GM19099 (cell line): ENCODE results near the gene SH3GL2.

Experiments used
- POLR2A ChIP-seq: IDR thresholded peaks from 3 replicates; pipeline ENCODE4 v1.6.1; 2011; ENCODE audit warnings: low read depth; ENCODE audit not compliant: insufficient read length; ENCODE audit errors: extremely low read depth

SH3GL2 gene

DNA sequence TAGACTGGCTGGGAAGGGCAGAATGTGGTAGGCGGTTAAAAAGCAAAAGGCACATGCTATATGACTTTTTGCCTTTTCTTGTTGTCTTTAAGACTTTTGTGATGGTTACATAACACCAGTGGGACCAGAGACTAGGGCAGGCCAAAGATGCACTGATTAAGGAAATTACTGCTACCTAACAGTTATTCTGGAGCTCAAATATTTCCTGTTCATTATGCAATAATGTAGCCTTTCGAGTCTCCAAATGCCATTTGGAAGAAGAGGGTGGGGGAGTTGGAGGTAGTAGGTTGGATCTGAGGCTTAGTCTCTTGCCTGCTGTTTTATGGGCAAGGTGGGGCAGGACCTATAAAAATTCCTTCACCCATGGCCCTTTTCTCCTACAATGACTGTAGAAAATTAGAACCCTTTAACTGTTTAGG, 51.7 kb downstream of the SH3GL2 start:
- TF ChIP-seq POLR2A, result no peak

- TF ChIP-seq POLR2A, result no peak
These were observed 52.5 kb downstream of the SH3GL2 start for GRCh38 chr9:17631396-17631795.

- TF ChIP-seq POLR2A, result no peak
These were observed 54.1 kb downstream of the SH3GL2 start for GRCh38 chr9:17632994-17633393.

DNA sequence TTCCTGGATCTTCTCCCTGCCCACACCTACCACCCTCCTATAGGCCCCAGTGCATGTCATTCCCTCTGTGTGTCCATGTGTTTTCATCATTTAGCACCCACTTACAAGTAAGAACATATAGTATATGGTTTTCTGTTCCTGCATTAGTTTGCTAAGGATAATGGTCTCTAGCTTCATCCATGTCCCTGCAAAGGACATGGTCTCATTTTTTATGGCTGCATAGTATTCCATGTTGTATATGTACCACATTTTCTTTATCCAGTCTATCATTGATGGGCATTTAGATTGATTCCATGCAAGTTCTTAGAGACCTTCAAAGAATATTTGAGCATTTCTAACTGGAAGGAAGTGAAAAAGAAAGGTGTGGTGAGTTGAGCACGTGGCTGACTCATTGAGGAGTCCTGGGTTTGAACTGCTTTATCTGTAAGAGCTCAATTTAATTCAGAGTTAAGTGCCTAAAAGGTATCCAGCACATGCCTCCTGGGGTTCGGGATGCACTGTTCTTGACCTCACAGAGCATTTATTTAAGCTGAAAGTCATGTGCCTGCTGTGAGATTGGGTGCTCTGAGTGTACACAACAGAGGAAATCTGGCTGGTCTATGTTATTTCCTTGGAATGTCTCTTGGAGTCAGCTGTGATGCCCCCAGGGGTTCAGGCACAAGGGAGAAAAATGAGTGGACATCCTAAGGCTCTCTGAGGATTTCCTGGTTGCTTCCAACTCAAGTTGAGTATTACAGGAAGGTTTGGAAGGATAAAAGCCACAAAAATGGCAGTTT, 56.4 kb downstream of the SH3GL2 start:
- TF ChIP-seq POLR2A, result no peak

GRCh38 chr9:17636349-17636748, 57.5 kb downstream of the SH3GL2 start:
- no peak for TF ChIP-seq POLR2A

DNA sequence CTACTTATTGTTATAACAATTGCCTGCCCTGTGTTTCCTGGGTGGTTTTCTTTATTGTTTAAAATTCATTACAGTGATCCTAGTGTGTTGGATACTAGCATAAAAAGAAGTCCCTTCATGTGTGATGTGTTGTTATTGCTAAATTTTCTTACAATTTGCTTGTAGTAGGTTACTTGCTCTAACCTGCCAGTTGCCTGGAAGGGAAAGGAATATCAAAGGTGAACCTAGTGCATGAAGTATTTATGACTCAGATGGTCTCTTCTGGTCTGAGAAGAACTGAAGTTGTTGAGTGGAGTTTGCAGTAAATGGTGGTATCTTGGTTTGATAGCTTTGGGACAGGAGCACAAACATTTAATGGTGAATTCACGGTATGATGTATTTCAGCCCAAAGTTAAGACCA, 58.0 kb downstream of the SH3GL2 start:
- TF ChIP-seq POLR2A, result no peak

DNA sequence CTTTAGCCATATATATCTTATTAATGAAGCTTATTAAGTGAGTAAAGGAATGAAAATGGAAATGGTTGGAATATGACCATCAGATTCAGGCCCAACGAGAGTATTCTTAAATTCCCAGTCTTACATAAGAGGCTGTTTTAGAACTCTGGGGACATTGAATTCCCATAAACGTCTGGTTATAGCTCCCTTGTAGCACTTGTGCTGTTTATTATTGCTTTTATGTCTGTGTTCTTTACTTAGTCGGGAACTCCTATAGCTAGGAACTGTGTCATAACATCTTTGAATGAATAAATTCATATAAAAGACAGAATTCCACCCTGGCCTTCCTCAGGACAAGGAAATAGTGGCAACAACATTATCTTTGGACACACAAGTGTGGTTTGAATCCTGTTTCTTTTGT, 58.4 kb downstream of the SH3GL2 start:
- TF ChIP-seq POLR2A, result no peak

DNA sequence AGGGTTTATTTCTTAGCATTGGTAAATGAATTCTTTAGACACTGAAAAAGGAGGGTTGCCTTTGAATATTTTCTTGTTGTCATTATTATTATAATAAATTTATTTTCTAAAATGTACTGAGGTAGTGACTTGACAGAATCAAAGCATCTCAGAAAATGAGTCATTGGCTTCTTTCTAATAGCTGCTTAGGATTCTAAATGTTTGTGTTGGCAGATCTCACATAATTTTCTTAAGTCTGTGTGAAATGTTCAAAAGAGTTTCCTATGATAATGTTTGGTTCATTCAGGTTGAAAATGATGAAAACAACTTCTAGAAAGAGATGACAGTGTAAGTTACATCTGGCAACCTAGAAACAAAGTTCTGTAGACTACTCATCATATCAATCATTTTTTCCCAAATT, 69.7 kb downstream of the SH3GL2 start:
- TF ChIP-seq POLR2A, result no peak

DNA sequence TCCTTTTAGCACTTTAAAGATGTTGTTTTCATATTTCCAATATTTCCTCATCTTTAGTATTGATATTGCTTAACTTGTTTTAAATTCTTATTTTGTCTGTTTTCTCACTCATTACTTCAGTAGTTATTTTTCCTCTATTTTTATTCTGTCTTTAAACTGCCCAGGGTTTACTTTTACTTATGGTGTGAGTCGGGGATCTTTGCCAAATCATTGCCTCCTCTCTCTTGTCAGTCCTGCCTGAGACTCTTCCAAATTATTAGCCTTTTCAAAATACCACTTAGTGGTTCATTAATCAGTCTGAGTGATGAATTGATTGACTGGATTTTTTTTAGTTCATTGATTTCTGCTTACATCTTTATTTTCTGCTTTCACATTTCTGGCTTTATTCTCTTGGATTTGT, 72.9 kb downstream of the SH3GL2 start:
- no peak for TF ChIP-seq POLR2A

DNA sequence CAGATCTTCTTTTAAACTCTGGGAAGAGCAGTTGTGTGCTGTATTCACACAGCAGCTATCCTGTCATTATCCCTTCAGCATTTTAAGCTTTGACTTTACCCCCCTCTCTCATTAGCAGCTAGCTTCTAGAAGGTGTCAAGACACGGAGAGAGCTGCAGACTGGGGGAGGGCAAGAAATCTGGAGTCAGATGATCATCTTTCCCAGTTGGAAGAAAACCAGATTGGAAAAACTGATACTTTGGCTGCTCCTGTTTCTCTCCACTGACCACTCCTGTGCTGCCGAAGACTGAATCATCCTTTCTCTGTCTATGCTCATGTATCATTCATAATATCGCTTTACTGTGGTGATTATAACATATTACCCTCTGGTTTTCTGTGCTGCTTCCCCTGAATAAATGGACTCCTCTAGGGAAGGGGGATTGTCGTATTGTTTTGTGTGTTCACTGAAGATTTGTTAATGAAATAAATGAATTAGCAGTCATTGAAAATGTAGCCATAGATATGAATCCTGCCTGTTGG, 75.1 kb downstream of the SH3GL2 start:
- no peak for TF ChIP-seq POLR2A

DNA sequence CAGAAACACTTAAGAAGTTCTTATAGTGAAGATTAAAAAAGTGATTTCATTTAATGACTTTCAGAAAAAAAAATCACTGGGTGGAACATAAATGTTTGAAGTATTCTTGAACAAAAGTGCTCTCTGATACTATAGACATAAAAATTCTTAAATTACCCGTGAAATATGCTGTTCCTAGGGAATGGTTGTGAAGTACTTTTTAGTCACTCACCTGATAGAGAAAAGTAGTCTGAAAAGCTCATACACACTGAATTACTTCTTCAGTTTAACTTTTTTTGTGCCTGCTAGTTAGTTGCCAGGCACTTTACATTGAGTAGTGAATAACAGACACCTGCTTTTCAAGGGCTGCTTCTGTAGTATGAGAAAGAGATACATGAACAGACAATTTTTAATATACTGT, 78.0 kb downstream of the SH3GL2 start:
- TF ChIP-seq POLR2A, result no peak

DNA sequence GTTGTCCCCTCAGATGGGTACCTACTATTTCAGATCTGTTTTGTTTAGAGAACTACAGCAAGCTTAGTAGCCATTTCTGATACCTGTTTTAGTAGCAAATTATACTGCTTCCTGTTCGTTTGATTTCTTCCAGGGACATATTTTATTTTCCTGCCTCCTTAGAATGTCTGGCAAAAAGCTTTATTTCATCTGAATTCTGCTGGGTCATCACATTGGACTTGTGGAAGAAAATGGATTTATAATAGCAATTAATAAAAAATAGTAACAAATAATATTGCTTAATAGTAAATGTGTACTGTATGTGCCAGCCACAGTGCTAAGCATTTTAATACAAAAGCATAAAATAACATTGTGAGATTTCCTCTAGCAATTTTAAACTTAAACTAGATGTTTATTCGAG, 79.4 kb downstream of the SH3GL2 start:
- no peak for TF ChIP-seq POLR2A

GRCh38 chr9:17660158-17660557, 81.3 kb downstream of the SH3GL2 start:
- no peak for TF ChIP-seq POLR2A

GRCh38 chr9:17665450-17665849, 86.6 kb downstream of the SH3GL2 start:
- no peak for TF ChIP-seq POLR2A

DNA sequence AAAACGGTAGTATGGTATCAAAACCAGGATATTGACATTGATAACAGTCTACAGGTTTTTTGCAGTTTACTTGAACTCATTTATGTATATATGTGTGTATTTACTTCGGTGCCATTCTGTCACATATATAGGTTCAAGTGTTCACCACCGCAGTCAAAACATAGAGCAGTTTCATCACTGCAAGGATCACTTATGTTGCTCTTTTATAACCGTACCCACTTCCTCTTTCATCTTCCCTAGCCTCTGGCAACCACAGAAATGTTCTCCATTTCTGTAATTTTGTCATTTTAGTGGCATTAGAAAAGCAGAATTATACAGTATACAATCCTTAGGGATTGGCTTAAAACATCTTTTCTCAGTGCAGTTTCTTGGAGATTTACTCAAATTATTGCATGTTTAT, 90.3 kb downstream of the SH3GL2 start:
- TF ChIP-seq POLR2A, result no peak

DNA sequence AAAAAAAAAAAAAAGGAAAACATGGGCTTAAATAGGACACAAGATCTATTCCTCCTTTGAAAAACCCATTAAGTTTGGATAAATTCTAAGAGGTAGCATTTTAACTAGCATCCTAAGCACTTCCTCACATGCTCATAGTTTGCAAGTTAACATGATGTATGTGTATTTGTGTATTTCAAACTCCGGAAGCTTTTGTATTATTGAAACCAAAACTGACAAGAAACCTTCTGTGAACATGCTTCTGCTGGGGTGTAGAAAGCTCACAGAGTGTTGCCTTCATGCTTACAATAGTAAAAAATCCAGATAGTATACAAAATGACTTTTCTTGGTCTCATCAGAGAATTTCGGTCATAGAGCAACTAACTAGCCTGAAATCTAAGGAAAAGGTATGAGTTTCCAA, 103.8 kb downstream of the SH3GL2 start:
- no peak for TF ChIP-seq POLR2A

DNA sequence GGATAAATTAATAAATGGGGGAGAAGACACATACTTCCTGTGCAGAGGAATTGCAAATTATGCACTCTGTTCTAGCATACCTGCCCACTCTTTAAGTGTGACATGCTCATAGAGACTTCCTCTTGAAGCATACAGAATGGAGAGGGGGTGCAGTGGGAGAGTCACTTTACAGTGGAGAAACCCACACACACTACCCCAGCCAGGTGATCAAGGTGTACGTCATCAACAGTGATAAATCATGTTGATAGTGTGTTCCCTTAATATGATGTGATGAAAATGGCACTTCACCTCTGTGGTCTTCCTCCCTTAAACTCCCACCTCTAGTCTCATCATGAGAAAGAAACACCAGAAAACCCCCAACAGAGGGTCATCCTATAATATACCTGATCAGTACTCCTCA, 110.0 kb downstream of the SH3GL2 start:
- no peak for TF ChIP-seq POLR2A

DNA sequence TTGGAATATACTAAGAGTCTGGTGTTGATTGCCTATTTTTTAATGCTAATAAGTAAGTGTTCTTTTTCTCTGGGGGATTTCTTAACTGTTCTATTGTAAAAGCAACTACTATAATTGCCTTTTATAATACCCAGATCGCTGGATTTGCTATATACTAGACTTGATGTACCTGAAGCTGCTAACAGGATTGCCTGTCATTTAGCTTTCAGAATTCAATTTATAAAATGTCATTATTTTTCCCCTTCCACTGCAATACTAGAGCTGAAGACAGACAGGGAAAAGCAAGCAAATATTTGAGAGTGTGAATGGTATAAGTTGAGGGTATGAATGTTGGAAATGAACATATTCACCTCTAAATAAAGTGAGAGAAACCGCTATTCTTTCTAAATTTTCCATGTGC, 115.5 kb downstream of the SH3GL2 start:
- no peak for TF ChIP-seq POLR2A

- no peak for TF ChIP-seq POLR2A
These were observed 116.6 kb downstream of the SH3GL2 start for GRCh38 chr9:17695482-17695881.
